Ascending aorta (tissue), 2 donors: ENCODE measurements around the gene CDS1. TPM values are rescaled to one million over a fixed set of nuclear protein-coding genes. Genes with fewer than 3 reads are reported as not detected.

Experiments
- DNase-seq, 2 donors: peaks; one replicate each; pipeline ENCODE4 v3.0.0-alpha.2; 2019; ENCODE audit warnings: low spot score in 2 of 2
- H3K27ac ChIP-seq, 2 donors: fragments of 200-600 bp; sonication (generic); one replicate each; pipeline ENCODE4 v1.5.1; 2016 to 2017; ENCODE audit warnings: mild to moderate bottlenecking in 1 of 2
- H3K27me3 ChIP-seq: fragments of 200-600 bp; sonication (generic); one replicate; pipeline ENCODE4 v1.5.1; 2017
- H3K36me3 ChIP-seq, 2 donors: fragments of 200-600 bp; sonication (generic); one replicate each; pipeline ENCODE4 v1.5.1; 2016
- H3K4me1 ChIP-seq, 2 donors: fragments of 200-600 bp; sonication (generic); one replicate each; pipeline ENCODE4 v1.5.1; 2016 to 2017; ENCODE audit warnings: mild to moderate bottlenecking in 1 of 2
- H3K4me3 ChIP-seq, 2 donors: fragments of 200-600 bp; sonication (generic); one replicate each; pipeline ENCODE4 v1.5.1; 2016 to 2017; ENCODE audit warnings: mild to moderate bottlenecking in 1 of 2
- H3K9me3 ChIP-seq, 2 donors: fragments of 200-600 bp; sonication (generic); one replicate each; pipeline ENCODE4 v1.5.1; 2016
- CTCF ChIP-seq, 3 experiments: fragments of 200-600 bp in 2 of 3; fragments of 450-650 bp in 1 of 3; sonication (generic) in 2 of 3; IDR thresholded peaks; one replicate each; pipeline ENCODE4 v1.5.1; 2016 to 2019; ENCODE audit warnings: antibody characterized with exemption in 3 of 3, mild to moderate bottlenecking in 1 of 3, moderate library complexity in 1 of 3
- intact Hi-C: fragments of 100-400 bp; cut with DNase I; formaldehyde crosslinking; loops from one replicate; pipeline ENCODE4 v1.15.1; 2023
- total RNA-seq: library from RNA; depleted of rRNA; stranded (reverse); fragments of >200 nt; gene quantifications from one replicate; pipeline ENCODE4 v1.1.0, GENCODE V29; 2016

CDS1 gene
- total RNA-seq, 1 donor from 2014 or later = 0.11 TPM

GRCh38 chr4:84585251-84585650, 2.3 kb downstream of the CDS1 start:
- Histone ChIP-seq H3K4me1 (peaks cover 0 to 9% of the 10 kb centered on the region in 2 donors), H3K27ac (no peak overlapping the region), H3K4me3 (no peak overlapping the region), H3K27me3 (no peaks in the 10 kb centered on the region), H3K9me3 (no peaks in the 10 kb centered on the region), H3K36me3 (no peaks in the 10 kb centered on the region)
- TF ChIP-seq CTCF (IDR thresholded peaks at IDR 0.05) = no peak
- no peak for DNase-seq
- intact Hi-C loops = no loop called here

GRCh38 chr4:84594724-84595123, 11.8 kb downstream of the CDS1 start:
- intact Hi-C loops = no loop called here
- Histone ChIP-seq H3K9me3 (no peaks in the 10 kb centered on the region), H3K4me3 (no peak overlapping the region), H3K27me3 (no peaks in the 10 kb centered on the region), H3K27ac (no peak overlapping the region), H3K4me1 (no peaks in the 10 kb centered on the region), H3K36me3 (no peaks in the 10 kb centered on the region)
- no peak for TF ChIP-seq CTCF (IDR thresholded peaks at IDR 0.05)
- DNase-seq = no peak

GRCh38 chr4:84596826-84597225, 13.9 kb downstream of the CDS1 start:
- Histone ChIP-seq H3K36me3 (no peaks in the 10 kb centered on the region), H3K27ac (no peak overlapping the region), H3K4me3 (no peak overlapping the region), H3K9me3 (no peaks in the 10 kb centered on the region), H3K4me1 (no peaks in the 10 kb centered on the region), H3K27me3 (no peaks in the 10 kb centered on the region)
- TF ChIP-seq CTCF (IDR thresholded peaks at IDR 0.05) = no peak
- DNase-seq = no peak
- intact Hi-C loops = no loop called here

GRCh38 chr4:84597450-84597849, 14.5 kb downstream of the CDS1 start:
- intact Hi-C loops = no loop called here
- Histone ChIP-seq H3K27me3 (no peaks in the 10 kb centered on the region), H3K9me3 (no peaks in the 10 kb centered on the region), H3K36me3 (no peaks in the 10 kb centered on the region), H3K4me3 (no peak overlapping the region), H3K27ac (no peak overlapping the region), H3K4me1 (no peaks in the 10 kb centered on the region)
- no peak for DNase-seq
- no peak for TF ChIP-seq CTCF (IDR thresholded peaks at IDR 0.05)

GRCh38 chr4:84606645-84607044, 23.7 kb downstream of the CDS1 start:
- Histone ChIP-seq H3K9me3 (no peaks in the 10 kb centered on the region), H3K36me3 (no peaks in the 10 kb centered on the region), H3K4me1 (no peaks in the 10 kb centered on the region), H3K4me3 (no peak overlapping the region), H3K27ac (no peak overlapping the region), H3K27me3 (no peaks in the 10 kb centered on the region)
- no peak for DNase-seq
- TF ChIP-seq CTCF (IDR thresholded peaks at IDR 0.05) = no peak
- intact Hi-C loops = no loop called here

GRCh38 chr4:84611531-84611930, 28.6 kb downstream of the CDS1 start:
- no peak overlapping the region for H3K27ac ChIP-seq
- H3K4me1 ChIP-seq = no peaks in the 10 kb centered on the region
- intact Hi-C loops = no loop called here
- no peaks in the 10 kb centered on the region for H3K9me3 ChIP-seq
- H3K36me3 ChIP-seq = no peaks in the 10 kb centered on the region
- no peaks in the 10 kb centered on the region for H3K27me3 ChIP-seq
- H3K4me3 ChIP-seq = no peak overlapping the region
- DNase-seq = no peak
- TF ChIP-seq CTCF (IDR thresholded peaks at IDR 0.05) = no peak
